K562 (cell line): ENCODE data around the gene PLCD1. TPM values are rescaled to one million over a fixed set of nuclear protein-coding genes. Genes with fewer than 3 reads are reported as not detected.

ENCODE experiments used
- EHMT2 ChIP-seq: fragments of 450-650 bp; IDR thresholded peaks from 2 replicates; pipeline ENCODE4 v1.6.1; 2018; ENCODE audit warnings: antibody characterized with exemption
- GTF2F1 ChIP-seq: IDR thresholded peaks from 2 replicates; pipeline ENCODE4 v1.6.1; 2011; ENCODE audit warnings: low read depth, low read length, improper control_type of control experiment
- HIVEP1 ChIP-seq: fragments of 250-450 bp; sonication (Bioruptor Pico); IDR thresholded peaks from 2 replicates; pipeline ENCODE4 v1.4.0; 2020; ENCODE audit warnings: mild to moderate bottlenecking
- MEF2D ChIP-seq: conservative IDR thresholded peaks from 2 replicates; pipeline ENCODE4 v1.6.1; 2016; ENCODE audit warnings: low read depth, missing genetic modification characterization, missing compliant biosample characterization
- NR4A1 ChIP-seq, 2 experiments: fragments of 250-450 bp in 1 of 2; fragments of 450-650 bp in 1 of 2; sonication (Bioruptor Pico) in 1 of 2; IDR thresholded peaks; 2 replicates each; pipeline versions ENCODE4 v1.4.0 to v1.6.1; 2016 to 2020; ENCODE audit warnings: mild to moderate bottlenecking in 2 of 2, missing compliant biosample characterization in 1 of 2, missing genetic modification characterization in 1 of 2, moderate library complexity in 1 of 2
- PCBP1 ChIP-seq: fragments of 200-400 bp; formaldehyde crosslinking; IDR thresholded peaks from 2 replicates; pipeline ENCODE4 v1.6.1; 2018; ENCODE audit warnings: mild to moderate bottlenecking, low read depth, low read length; ENCODE audit not compliant: poor library complexity, severe bottlenecking
- RFX7 ChIP-seq: fragments of 250-450 bp; sonication (Bioruptor Pico); IDR thresholded peaks from 2 replicates; pipeline ENCODE4 v1.5.1; 2021; ENCODE audit warnings: mild to moderate bottlenecking
- SIN3B ChIP-seq: fragments of 450-650 bp; IDR thresholded peaks from 2 replicates; pipeline ENCODE4 v1.6.1; 2017; ENCODE audit warnings: low read depth, mild to moderate bottlenecking, moderate library complexity
- SMARCE1 ChIP-seq: fragments of 450-650 bp; IDR thresholded peaks from 2 replicates; pipeline ENCODE4 v1.7.1; 2016; ENCODE audit warnings: mild to moderate bottlenecking
- YBX1 ChIP-seq: fragments of 450-650 bp; IDR thresholded peaks from 2 replicates; pipeline ENCODE4 v1.7.1; 2016; ENCODE audit warnings: mild to moderate bottlenecking
- polyA plus RNA-seq, 8 experiments: library from polyadenylated mRNA; depleted of rRNA in 4 of 8; stranded (reverse) in 5 of 8; unstranded in 3 of 8; fragments of >200 nt; fragmentation: Nextera tagmentation in 2 of 8; fragmentation: Illumina TruSeq in 1 of 8; extraction: Ambion mirVana in 2 of 8; extraction: Trizol in 1 of 8; gene quantifications; 2 replicates each; pipeline versions ENCODE4 v1.2.1 to v1.2.3, GENCODE V29; 2011 to 2014; ENCODE audit warnings: inconsistent platforms in 1 of 8, missing spikeins in 1 of 8
- total RNA-seq, 7 experiments: library from RNA; depleted of rRNA in 6 of 7; stranded (reverse); fragments of >200 nt in 6 of 7; fragmentation: Illumina TruSeq in 2 of 7; extraction: Trizol in 2 of 7; gene quantifications; 2 replicates each; pipeline versions ENCODE4 v1.2.1 to v1.2.3, GENCODE V29; 2011 to 2021; ENCODE audit warnings: low replicate concordance in 1 of 7
- TF ChIP-seq, protein P1 (sequence below): fragments of 450-650 bp; formaldehyde crosslinking; IDR thresholded peaks from 2 replicates; pipeline ENCODE4 v1.4.0; 2022; ENCODE audit warnings: missing genetic modification characterization
- TF ChIP-seq, protein P2 (sequence below): fragments of 450-650 bp; IDR thresholded peaks from 2 replicates; pipeline ENCODE4 v1.6.1; 2017; ENCODE audit warnings: mild to moderate bottlenecking, moderate library complexity
- TF ChIP-seq, protein P3 (sequence below): sonication (generic); formaldehyde crosslinking; IDR thresholded peaks from 2 replicates; pipeline ENCODE4 v1.8.1; 2023; ENCODE audit warnings: missing genetic modification reagents, mild to moderate bottlenecking, borderline replicate concordance
- TF ChIP-seq, protein P4 (sequence below): fragments of 250-450 bp; sonication (Bioruptor Pico); IDR thresholded peaks from 2 replicates; pipeline ENCODE4 v1.4.0; 2020; ENCODE audit warnings: mild to moderate bottlenecking
- TF ChIP-seq, protein P5 (sequence below): sonication (generic); formaldehyde crosslinking; IDR thresholded peaks from 2 replicates; pipeline ENCODE4 v1.8.0; 2022; ENCODE audit warnings: mild to moderate bottlenecking, missing genetic modification reagents

PLCD1 gene
- total and polyA plus RNA-seq, 9 of the 15 experiments (the other 6 are each of a cell fraction or from before 2014, with no cell fraction given) = 5.4 to 209 (median 116) TPM

DNA sequence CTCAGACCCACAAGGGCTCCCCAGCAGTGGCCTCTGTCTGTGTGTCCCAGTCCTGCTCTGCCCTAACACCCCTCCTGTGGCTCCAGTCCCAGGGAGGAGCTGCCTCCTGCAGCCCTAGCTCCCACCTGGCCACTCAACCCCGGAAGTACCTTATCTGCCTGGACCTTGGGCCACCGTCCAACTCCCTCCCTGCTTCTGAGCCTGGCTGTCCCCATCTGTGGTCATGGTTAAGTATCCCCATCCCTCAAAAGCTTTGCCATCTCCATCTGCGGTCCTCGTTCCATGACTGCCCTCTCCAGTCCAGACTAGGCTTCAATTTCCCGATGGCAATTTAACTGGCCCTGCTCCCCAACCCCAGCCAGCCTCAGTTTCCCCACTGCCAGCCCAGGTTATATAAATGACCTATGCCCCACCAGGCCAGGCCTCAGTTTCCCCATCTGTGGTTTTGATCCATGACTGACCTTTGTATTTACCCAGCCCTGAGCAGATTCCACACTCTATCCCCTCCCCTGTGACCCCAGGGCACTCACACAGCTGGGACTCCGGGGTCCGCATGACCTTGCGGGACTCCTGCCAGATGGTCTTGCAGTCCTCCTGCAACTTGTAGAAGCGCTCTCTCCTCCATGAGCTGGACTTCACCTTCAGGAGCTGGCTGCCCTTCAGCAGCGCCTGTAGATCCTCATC lies 9.6 kb downstream of the PLCD1 start (continued):
- TF ChIP-seq SIN3B (no peak), SMARCE1 (peak; percentile 33; the same call in 1 of the 2 replicates), EHMT2 (no peak), YBX1 (no peak), MEF2D (tag) (no peak), PCBP1 (no peak), NR4A1 (CRISPR knock-in tag; IDR thresholded peaks at IDR 0.05) (no peak), NR4A1 (tag; IDR thresholded peaks at IDR 0.05) (no peak), GTF2F1 (no peak), RFX7 (CRISPR knock-in tag) (no peak), HIVEP1 (CRISPR knock-in tag) (no peak)
- TF ChIP-seq, protein P1, sequence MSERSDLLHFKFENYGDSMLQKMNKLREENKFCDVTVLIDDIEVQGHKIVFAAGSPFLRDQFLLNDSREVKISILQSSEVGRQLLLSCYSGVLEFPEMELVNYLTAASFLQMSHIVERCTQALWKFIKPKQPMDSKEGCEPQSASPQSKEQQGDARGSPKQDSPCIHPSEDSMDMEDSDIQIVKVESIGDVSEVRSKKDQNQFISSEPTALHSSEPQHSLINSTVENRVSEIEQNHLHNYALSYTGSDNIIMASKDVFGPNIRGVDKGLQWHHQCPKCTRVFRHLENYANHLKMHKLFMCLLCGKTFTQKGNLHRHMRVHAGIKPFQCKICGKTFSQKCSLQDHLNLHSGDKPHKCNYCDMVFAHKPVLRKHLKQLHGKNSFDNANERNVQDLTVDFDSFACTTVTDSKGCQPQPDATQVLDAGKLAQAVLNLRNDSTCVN (CRISPR knock-in tag) = no peak
- TF ChIP-seq, protein P2, sequence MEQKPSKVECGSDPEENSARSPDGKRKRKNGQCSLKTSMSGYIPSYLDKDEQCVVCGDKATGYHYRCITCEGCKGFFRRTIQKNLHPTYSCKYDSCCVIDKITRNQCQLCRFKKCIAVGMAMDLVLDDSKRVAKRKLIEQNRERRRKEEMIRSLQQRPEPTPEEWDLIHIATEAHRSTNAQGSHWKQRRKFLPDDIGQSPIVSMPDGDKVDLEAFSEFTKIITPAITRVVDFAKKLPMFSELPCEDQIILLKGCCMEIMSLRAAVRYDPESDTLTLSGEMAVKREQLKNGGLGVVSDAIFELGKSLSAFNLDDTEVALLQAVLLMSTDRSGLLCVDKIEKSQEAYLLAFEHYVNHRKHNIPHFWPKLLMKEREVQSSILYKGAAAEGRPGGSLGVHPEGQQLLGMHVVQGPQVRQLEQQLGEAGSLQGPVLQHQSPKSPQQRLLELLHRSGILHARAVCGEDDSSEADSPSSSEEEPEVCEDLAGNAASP = no peak
- TF ChIP-seq, protein P3, sequence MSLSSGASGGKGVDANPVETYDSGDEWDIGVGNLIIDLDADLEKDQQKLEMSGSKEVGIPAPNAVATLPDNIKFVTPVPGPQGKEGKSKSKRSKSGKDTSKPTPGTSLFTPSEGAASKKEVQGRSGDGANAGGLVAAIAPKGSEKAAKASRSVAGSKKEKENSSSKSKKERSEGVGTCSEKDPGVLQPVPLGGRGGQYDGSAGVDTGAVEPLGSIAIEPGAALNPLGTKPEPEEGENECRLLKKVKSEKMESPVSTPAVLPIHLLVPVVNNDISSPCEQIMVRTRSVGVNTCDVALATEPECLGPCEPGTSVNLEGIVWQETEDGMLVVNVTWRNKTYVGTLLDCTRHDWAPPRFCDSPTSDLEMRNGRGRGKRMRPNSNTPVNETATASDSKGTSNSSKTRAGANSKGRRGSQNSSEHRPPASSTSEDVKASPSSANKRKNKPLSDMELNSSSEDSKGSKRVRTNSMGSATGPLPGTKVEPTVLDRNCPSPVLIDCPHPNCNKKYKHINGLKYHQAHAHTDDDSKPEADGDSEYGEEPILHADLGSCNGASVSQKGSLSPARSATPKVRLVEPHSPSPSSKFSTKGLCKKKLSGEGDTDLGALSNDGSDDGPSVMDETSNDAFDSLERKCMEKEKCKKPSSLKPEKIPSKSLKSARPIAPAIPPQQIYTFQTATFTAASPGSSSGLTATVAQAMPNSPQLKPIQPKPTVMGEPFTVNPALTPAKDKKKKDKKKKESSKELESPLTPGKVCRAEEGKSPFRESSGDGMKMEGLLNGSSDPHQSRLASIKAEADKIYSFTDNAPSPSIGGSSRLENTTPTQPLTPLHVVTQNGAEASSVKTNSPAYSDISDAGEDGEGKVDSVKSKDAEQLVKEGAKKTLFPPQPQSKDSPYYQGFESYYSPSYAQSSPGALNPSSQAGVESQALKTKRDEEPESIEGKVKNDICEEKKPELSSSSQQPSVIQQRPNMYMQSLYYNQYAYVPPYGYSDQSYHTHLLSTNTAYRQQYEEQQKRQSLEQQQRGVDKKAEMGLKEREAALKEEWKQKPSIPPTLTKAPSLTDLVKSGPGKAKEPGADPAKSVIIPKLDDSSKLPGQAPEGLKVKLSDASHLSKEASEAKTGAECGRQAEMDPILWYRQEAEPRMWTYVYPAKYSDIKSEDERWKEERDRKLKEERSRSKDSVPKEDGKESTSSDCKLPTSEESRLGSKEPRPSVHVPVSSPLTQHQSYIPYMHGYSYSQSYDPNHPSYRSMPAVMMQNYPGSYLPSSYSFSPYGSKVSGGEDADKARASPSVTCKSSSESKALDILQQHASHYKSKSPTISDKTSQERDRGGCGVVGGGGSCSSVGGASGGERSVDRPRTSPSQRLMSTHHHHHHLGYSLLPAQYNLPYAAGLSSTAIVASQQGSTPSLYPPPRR (CRISPR knock-in tag) = no peak
- TF ChIP-seq, protein P4, sequence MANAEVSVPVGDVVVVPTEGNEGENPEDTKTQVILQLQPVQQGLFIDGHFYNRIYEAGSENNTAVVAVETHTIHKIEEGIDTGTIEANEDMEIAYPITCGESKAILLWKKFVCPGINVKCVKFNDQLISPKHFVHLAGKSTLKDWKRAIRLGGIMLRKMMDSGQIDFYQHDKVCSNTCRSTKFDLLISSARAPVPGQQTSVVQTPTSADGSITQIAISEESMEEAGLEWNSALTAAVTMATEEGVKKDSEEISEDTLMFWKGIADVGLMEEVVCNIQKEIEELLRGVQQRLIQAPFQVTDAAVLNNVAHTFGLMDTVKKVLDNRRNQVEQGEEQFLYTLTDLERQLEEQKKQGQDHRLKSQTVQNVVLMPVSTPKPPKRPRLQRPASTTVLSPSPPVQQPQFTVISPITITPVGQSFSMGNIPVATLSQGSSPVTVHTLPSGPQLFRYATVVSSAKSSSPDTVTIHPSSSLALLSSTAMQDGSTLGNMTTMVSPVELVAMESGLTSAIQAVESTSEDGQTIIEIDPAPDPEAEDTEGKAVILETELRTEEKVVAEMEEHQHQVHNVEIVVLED (CRISPR knock-in tag) = no peak
- TF ChIP-seq, protein P5, sequence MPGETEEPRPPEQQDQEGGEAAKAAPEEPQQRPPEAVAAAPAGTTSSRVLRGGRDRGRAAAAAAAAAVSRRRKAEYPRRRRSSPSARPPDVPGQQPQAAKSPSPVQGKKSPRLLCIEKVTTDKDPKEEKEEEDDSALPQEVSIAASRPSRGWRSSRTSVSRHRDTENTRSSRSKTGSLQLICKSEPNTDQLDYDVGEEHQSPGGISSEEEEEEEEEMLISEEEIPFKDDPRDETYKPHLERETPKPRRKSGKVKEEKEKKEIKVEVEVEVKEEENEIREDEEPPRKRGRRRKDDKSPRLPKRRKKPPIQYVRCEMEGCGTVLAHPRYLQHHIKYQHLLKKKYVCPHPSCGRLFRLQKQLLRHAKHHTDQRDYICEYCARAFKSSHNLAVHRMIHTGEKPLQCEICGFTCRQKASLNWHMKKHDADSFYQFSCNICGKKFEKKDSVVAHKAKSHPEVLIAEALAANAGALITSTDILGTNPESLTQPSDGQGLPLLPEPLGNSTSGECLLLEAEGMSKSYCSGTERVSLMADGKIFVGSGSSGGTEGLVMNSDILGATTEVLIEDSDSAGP = peak; percentile 21; the same call in 1 of the 2 replicates
